HG03575 (cell line): ENCODE data around the gene SEC31A.
"Not testable (repeated sequence)": the region's sequence is repeated elsewhere in the genome, so short reads cannot be mapped to it uniquely, and the experiment has no call there.

Experiments used
- ATAC-seq: cut with Tn5 transposase; IDR thresholded peaks from one replicate; pipeline ENCODE4 v1.9.1; 2021; ENCODE audit not compliant: unreplicated experiment, insufficient number of reproducible peaks, low FRiP score; ENCODE audit errors: extremely low read depth

The SEC31A gene

GRCh38 chr4:82899374-82900065, 8.6 kb upstream of the SEC31A start:
- ATAC-seq, result no peak

GRCh38 chr4:82898322-82899243, 7.6 kb upstream of the SEC31A start:
- no peak for ATAC-seq

DNA sequence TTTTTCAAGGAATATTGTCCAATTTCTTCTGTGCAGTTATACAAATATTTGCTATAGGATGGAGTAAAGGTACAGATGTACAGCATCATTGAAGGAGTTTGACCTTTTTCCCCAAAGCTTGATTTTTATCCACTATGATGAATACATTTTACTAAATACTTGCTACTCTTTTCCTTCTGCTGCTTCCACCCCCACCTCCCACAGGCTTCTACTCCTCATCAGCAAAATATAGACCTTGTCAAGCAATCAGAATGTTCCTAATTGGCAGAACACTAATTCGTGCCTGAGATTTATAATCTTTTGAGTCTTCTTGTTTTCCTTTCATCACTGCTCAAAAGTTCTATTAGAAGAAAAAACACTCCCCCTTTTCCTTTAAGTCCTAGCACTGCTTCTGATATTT, 5.8 kb upstream of the SEC31A start:
- no peak for ATAC-seq

DNA sequence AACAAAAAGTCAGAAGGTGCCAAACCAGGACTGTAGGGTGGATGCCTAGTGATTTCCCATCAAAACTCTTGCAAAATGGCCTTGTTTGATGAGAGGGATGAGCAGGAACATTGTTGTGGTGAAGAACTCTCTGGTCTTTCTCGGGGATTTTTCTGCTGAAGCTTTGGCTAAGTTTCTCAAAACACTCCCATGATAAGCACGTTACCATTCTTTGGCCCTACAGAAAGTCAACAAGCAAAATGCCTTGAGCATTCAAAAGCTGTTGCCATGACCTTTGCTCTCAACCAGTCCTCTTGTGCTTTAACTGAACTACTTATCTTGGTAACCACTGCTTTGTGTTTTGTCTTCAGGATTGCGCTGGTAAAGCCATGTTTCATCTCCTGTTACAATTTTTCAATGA, 3.0 kb upstream of the SEC31A start:
- ATAC-seq, result no peak

DNA sequence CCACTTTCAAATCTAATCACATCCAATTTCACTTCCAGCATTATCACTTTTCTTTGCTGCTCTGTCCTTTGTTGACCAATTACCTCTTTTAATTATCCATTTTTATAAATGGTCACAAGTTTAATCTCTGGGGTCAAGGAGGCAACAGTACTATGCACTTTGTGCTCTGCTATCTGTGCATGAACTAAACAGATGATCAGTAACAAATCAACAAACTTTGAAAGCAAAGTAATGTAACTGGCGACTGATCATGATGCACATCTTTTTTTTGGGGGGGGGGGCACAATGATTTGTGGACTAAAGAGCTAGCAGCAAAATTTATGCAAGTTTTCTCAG, 1.5 kb upstream of the SEC31A start:
- ATAC-seq, result no peak

- peak; percentile 1 for ATAC-seq
Measured at GRCh38 chr4:82891707-82892466, 934 bp upstream of the SEC31A start.

GRCh38 chr4:82890528-82890900, 439 bp downstream of the SEC31A start:
- ATAC-seq, result peak; percentile 6

GRCh38 chr4:82889287-82889686, 1.7 kb downstream of the SEC31A start:
- no peak for ATAC-seq

GRCh38 chr4:82886147-82886942, 4.6 kb downstream of the SEC31A start:
- ATAC-seq, result no peak

DNA sequence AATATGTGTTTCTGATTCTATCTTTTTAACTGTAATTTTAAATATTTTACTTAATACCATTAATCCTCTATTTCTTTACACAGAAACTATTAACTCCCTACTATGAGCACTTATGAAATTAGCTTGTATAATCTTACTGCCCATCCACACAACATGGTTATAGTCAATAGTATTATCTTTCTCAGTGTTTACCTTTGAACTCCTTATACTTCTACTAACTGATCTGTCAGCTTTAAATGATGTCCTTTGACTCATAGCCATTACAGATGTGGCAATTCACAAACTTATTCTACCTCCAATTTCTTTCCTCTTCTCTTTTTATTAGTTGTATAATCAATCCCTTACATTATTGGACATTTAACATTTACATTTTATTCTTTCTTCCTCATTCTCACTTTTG, 5.5 kb downstream of the SEC31A start:
- ATAC-seq, result no peak

DNA sequence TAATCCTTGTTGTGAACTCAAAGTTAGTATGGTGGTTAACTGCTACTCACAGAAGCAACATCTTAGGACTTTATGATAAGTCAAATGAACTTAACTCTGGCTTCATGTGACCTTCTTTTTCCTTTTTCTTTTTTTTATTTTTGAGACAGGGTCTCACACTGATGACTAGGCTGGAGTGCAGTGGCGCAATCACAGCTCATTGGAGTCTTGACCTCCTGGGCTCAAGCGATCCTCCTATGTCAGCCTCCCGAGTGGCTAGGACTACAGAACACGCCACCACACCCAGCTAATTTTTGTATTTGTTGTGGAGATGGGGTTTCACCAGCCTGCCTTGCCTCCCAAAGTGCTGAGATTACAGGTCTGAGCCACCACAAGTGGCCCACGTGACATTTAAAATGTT, 22.4 kb downstream of the SEC31A start:
- no peak for ATAC-seq

DNA sequence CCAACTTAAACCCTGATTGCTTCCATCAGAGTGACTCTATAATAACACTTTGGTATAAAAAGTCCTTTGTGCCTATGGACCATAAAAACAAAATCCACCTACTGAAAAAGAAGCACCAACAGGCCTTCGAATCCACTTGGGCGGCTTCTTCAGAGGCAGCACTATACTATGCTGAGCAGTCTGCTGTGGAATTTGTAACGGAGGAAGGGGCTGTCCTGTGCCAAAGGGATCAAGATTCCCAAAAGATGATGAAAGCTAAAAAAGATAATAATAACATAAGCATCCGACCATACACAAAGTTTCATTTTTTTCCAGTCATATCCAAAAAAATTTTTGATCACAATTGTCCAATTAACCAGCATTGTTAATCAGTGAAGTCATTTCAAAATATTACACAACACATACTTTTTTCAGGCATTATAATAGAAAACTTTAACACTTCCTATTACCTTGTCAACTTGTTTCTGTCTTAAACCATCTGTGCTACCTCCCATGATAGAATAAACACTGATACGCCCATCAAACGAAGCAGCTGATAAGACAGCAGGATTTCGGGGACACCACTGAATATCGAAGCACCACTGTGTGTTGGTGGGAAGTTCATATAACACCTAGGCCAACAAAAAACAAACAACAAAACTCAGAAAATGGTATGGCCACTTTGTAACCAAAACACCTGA, 24.1 kb downstream of the SEC31A start:
- ATAC-seq, result no peak

GRCh38 chr4:82866033-82866432, 24.9 kb downstream of the SEC31A start:
- not testable (repeated sequence) for ATAC-seq

GRCh38 chr4:82865592-82865991, 25.4 kb downstream of the SEC31A start:
- no peak for ATAC-seq

GRCh38 chr4:82864336-82864979, 26.5 kb downstream of the SEC31A start:
- no peak for ATAC-seq

DNA sequence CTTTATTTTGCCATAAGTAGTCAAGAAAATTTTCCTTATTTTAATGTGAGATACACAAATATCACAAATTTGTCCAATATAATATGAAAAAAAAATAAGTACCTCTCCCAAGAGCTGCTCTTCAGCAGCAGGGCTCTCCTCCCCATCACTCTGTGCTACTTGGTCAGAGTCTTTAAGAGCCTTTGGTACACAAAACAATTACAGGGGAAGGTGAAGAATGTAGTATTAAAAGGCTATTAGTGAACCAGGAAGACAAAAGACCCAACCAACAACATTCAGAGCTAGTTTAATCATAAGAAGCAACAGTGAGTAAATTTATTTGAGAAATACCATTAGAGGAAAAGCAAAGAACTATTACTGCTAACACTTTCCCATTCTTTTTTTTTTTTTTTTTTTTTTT, 29.4 kb downstream of the SEC31A start:
- ATAC-seq, result no peak

GRCh38 chr4:82860487-82860886, 30.5 kb downstream of the SEC31A start:
- ATAC-seq, result not testable (repeated sequence)

GRCh38 chr4:82852751-82853285, 38.1 kb downstream of the SEC31A start:
- ATAC-seq, result no peak
